HepG2 (cell line): Measurements from ENCODE around the gene PRKCZ. TPM values are rescaled to one million over a fixed set of nuclear protein-coding genes. Genes with fewer than 3 reads are reported as not detected.

ENCODE experiments used
- ATF7-NPFF ChIP-seq: sonication (generic); formaldehyde crosslinking; IDR thresholded peaks from 2 replicates; pipeline ENCODE4 v1.8.1; 2023; ENCODE audit warnings: mild to moderate bottlenecking, low read depth, missing genetic modification reagents, moderate library complexity
- FOXP4 ChIP-seq: sonication (generic); formaldehyde crosslinking; IDR thresholded peaks from 2 replicates; pipeline ENCODE4 v1.4.0; 2020; ENCODE audit warnings: missing genetic modification reagents
- GABPB1 ChIP-seq: IDR thresholded peaks from 2 replicates; pipeline ENCODE4 v1.6.1; 2016; ENCODE audit warnings: mild to moderate bottlenecking, missing genetic modification reagents, moderate library complexity, missing compliant biosample characterization
- KAT8 ChIP-seq: IDR thresholded peaks from 2 replicates; pipeline ENCODE4 v1.6.1; 2016; ENCODE audit warnings: missing genetic modification reagents, missing compliant biosample characterization
- KDM5B ChIP-seq: sonication (generic); formaldehyde crosslinking; IDR thresholded peaks from 2 replicates; pipeline ENCODE4 v1.4.0; 2020; ENCODE audit warnings: missing genetic modification reagents, mild to moderate bottlenecking, borderline replicate concordance
- NRL ChIP-seq: sonication (generic); formaldehyde crosslinking; IDR thresholded peaks from 2 replicates; pipeline ENCODE4 v1.5.0; 2020; ENCODE audit warnings: missing genetic modification reagents, mild to moderate bottlenecking, moderate library complexity, borderline replicate concordance
- TARDBP ChIP-seq: sonication (generic); formaldehyde crosslinking; IDR thresholded peaks from 2 replicates; pipeline ENCODE4 v1.8.0; 2022; ENCODE audit warnings: mild to moderate bottlenecking, missing genetic modification reagents
- THYN1 ChIP-seq: sonication (generic); formaldehyde crosslinking; IDR thresholded peaks from 2 replicates; pipeline ENCODE4 v1.8.1; 2023; ENCODE audit warnings: low read depth, mild to moderate bottlenecking, moderate library complexity, missing genetic modification reagents, borderline replicate concordance
- YY1 ChIP-seq: IDR thresholded peaks from 2 replicates; pipeline ENCODE4 v1.6.1; 2011; ENCODE audit warnings: low read length, low read depth, moderate library complexity, mild to moderate bottlenecking; ENCODE audit not compliant: insufficient read depth, insufficient replicate concordance
- ZBTB21 ChIP-seq: sonication (generic); formaldehyde crosslinking; IDR thresholded peaks from 2 replicates; pipeline ENCODE4 v1.4.0; 2020; ENCODE audit warnings: missing genetic modification reagents
- ZHX1 ChIP-seq: sonication (generic); formaldehyde crosslinking; IDR thresholded peaks from 2 replicates; pipeline ENCODE4 v1.8.1; 2022; ENCODE audit warnings: low read depth, mild to moderate bottlenecking, missing genetic modification reagents
- ZNF317 ChIP-seq: sonication (generic); formaldehyde crosslinking; IDR thresholded peaks from 2 replicates; pipeline ENCODE4 v1.5.0; 2020; ENCODE audit warnings: mild to moderate bottlenecking, missing genetic modification reagents
- ZNF441 ChIP-seq: sonication (generic); formaldehyde crosslinking; IDR thresholded peaks from 2 replicates; pipeline ENCODE4 v1.7.0; 2021; ENCODE audit warnings: missing genetic modification reagents, borderline replicate concordance
- ZNF468 ChIP-seq: sonication (generic); formaldehyde crosslinking; IDR thresholded peaks from 2 replicates; pipeline ENCODE4 v1.8.0; 2022; ENCODE audit warnings: mild to moderate bottlenecking, moderate library complexity, missing genetic modification reagents
- ZNF572 ChIP-seq: sonication (generic); formaldehyde crosslinking; IDR thresholded peaks from 2 replicates; pipeline ENCODE4 v1.5.1; 2020; ENCODE audit warnings: mild to moderate bottlenecking, missing genetic modification reagents
- ZNF609 ChIP-seq: sonication (generic); formaldehyde crosslinking; IDR thresholded peaks from 2 replicates; pipeline ENCODE4 v1.4.0; 2020; ENCODE audit warnings: mild to moderate bottlenecking, missing genetic modification reagents, borderline replicate concordance
- ZNF619 ChIP-seq: sonication (generic); formaldehyde crosslinking; IDR thresholded peaks from 2 replicates; pipeline ENCODE4 v1.4.0; 2020; ENCODE audit warnings: mild to moderate bottlenecking, missing genetic modification reagents
- ZNF709 ChIP-seq: sonication (generic); formaldehyde crosslinking; IDR thresholded peaks from 2 replicates; pipeline ENCODE4 v1.5.0; 2020; ENCODE audit warnings: mild to moderate bottlenecking, missing genetic modification reagents
- polyA plus RNA-seq, 8 experiments: library from polyadenylated mRNA; depleted of rRNA in 3 of 8; stranded (reverse) in 7 of 8; unstranded in 1 of 8; fragments of >200 nt; fragmentation: Illumina TruSeq in 4 of 8; extraction: Trizol in 4 of 8; gene quantifications; 2 replicates each; pipeline versions ENCODE4 v1.2.1 to v1.2.3, GENCODE V29; 2011 to 2016; ENCODE audit warnings: low read depth in 4 of 8, missing spikeins in 1 of 8, mixed read lengths in 1 of 8; ENCODE audit not compliant: insufficient read depth in 1 of 8
- total RNA-seq, 5 experiments: library from RNA; depleted of rRNA; stranded (reverse); fragments of >200 nt; fragmentation: Illumina TruSeq; extraction: Trizol; gene quantifications; 2 replicates each; pipeline ENCODE4 v1.2.3, GENCODE V29; 2016; ENCODE audit warnings: low read depth in 1 of 5

The PRKCZ gene
- total and polyA plus RNA-seq, 2 of the 13 experiments (the other 11 are each of a cell fraction or from before 2014, with no cell fraction given), result 34.7 to 85.2 TPM

GRCh38 chr1:2189459-2190425, 139.5 kb downstream of the PRKCZ start (continued):
- TF ChIP-seq ZNF468 (CRISPR knock-in tag) (no peak), ZNF441 (peak; percentile 76; the same call in 1 of the 2 replicates), KAT8 (CRISPR knock-in tag) (peak; percentile 63; the same call in 1 of the 2 replicates), ZNF619 (CRISPR knock-in tag) (0 out of 2 replicates have a peak, but pooled peaks have one; percentile 45), YY1 (peak; percentile 43), FOXP4 (CRISPR knock-in tag) (0 out of 2 replicates have a peak, but pooled peaks have one; percentile 27), ZNF572 (CRISPR knock-in tag) (no peak), ZHX1 (0 out of 2 replicates have a peak, but pooled peaks have one; percentile 12), ZNF609 (peak; percentile 73; the same call in 1 of the 2 replicates), THYN1 (CRISPR knock-in tag) (no peak), GABPB1 (peak; percentile 54; the same call in 1 of the 2 replicates), ZNF709 (CRISPR knock-in tag) (no peak), KDM5B (peak; percentile 66; the same call in 1 of the 2 replicates), TARDBP (CRISPR knock-in tag) (peak; percentile 50; the same call in 1 of the 2 replicates), ZBTB21 (CRISPR knock-in tag) (peak; percentile 45; the same call in 1 of the 2 replicates), ZNF317 (CRISPR knock-in tag) (0 out of 2 replicates have a peak, but pooled peaks have one; percentile 52), ATF7-NPFF (0 out of 2 replicates have a peak, but pooled peaks have one; percentile 37), NRL (peak; percentile 82; the same call in 1 of the 2 replicates)
